ENCODE results near the gene ERFE.

- TF ChIP-seq RFX5 (IDR thresholded peaks at IDR 0.05; ENCODE audit: low read depth, low read length) (no peak), FOS (IDR thresholded peaks at IDR 0.05; ENCODE audit: low read depth, low read length) (no peak), RAD21 (IDR thresholded peaks at IDR 0.05; ENCODE audit: low read length) (no peak), ELK1 (IDR thresholded peaks at IDR 0.05; ENCODE audit: borderline replicate concordance, low read depth, low read length) (no peak), MXI1 (IDR thresholded peaks at IDR 0.05; ENCODE audit: borderline replicate concordance, low read depth, low read length) (no peak), CTCF (conservative IDR thresholded peaks at IDR 0.05; ENCODE audit: low read depth, low read length) (no peak), USF2 (IDR thresholded peaks at IDR 0.05; ENCODE audit: low read depth, low read length) (no peak)
Observed at GRCh38 chr2:238123218-238123971, 35.4 kb upstream of the ERFE start.

All from IMR-90 (cell line).